WERI-Rb-1 (cell line): Measurements from ENCODE around the gene ADISSP.

ENCODE experiments used
- DNase-seq: peaks from one replicate; pipeline ENCODE4 v3.0.0-alpha.2; 2020
- H3K27ac ChIP-seq: fragments of 250-450 bp; sonication (Bioruptor Pico); 2 replicates; pipeline ENCODE4 v1.5.1; 2020; ENCODE audit warnings: mild to moderate bottlenecking, moderate library complexity
- H3K27me3 ChIP-seq: fragments of 250-450 bp; sonication (Bioruptor Pico); 2 replicates; pipeline ENCODE4 v1.5.1; 2021; ENCODE audit warnings: mild to moderate bottlenecking, low read depth, moderate library complexity; ENCODE audit not compliant: insufficient read depth, severe bottlenecking
- H3K36me3 ChIP-seq: fragments of 250-450 bp; sonication (Bioruptor Pico); 2 replicates; pipeline ENCODE4 v1.5.1; 2020; ENCODE audit warnings: mild to moderate bottlenecking, moderate library complexity
- H3K4me3 ChIP-seq: 2 replicates; pipeline ENCODE4 v1.5.1; 2011; ENCODE audit warnings: low read depth, mild to moderate bottlenecking, control low read depth, low read length
- H3K9me3 ChIP-seq: fragments of 250-450 bp; sonication (Bioruptor Pico); 2 replicates; pipeline ENCODE4 v1.5.1; 2021; ENCODE audit warnings: mild to moderate bottlenecking, moderate library complexity; ENCODE audit not compliant: severe bottlenecking
- TF ChIP-seq, protein P1 (sequence below): IDR thresholded peaks from 2 replicates; pipeline ENCODE4 v1.5.1; 2011; ENCODE audit warnings: low read depth, mild to moderate bottlenecking, control low read depth, inconsistent platforms, low read length

ADISSP gene

GRCh38 chr20:3720626-3721025 lies 46.9 kb downstream of the ADISSP start:
- TF ChIP-seq, protein P1, sequence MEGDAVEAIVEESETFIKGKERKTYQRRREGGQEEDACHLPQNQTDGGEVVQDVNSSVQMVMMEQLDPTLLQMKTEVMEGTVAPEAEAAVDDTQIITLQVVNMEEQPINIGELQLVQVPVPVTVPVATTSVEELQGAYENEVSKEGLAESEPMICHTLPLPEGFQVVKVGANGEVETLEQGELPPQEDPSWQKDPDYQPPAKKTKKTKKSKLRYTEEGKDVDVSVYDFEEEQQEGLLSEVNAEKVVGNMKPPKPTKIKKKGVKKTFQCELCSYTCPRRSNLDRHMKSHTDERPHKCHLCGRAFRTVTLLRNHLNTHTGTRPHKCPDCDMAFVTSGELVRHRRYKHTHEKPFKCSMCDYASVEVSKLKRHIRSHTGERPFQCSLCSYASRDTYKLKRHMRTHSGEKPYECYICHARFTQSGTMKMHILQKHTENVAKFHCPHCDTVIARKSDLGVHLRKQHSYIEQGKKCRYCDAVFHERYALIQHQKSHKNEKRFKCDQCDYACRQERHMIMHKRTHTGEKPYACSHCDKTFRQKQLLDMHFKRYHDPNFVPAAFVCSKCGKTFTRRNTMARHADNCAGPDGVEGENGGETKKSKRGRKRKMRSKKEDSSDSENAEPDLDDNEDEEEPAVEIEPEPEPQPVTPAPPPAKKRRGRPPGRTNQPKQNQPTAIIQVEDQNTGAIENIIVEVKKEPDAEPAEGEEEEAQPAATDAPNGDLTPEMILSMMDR, result no peak
- Histone ChIP-seq H3K27ac (no peak overlapping the region), H3K4me3 (no peak overlapping the region), H3K9me3 (no peaks in the 10 kb centered on the region), H3K27me3 (no peaks in the 10 kb centered on the region), H3K36me3 (no peaks in the 10 kb centered on the region)
- no peak for DNase-seq

GRCh38 chr20:3720068-3720467 lies 47.5 kb downstream of the ADISSP start:
- DNase-seq, result no peak
- H3K36me3 ChIP-seq, result no peaks in the 10 kb centered on the region
- TF ChIP-seq, protein P1, result no peak
- no peaks in the 10 kb centered on the region for H3K9me3 ChIP-seq
- H3K27ac ChIP-seq, result no peak overlapping the region
- no peaks in the 10 kb centered on the region for H3K27me3 ChIP-seq
- no peak overlapping the region for H3K4me3 ChIP-seq

DNA sequence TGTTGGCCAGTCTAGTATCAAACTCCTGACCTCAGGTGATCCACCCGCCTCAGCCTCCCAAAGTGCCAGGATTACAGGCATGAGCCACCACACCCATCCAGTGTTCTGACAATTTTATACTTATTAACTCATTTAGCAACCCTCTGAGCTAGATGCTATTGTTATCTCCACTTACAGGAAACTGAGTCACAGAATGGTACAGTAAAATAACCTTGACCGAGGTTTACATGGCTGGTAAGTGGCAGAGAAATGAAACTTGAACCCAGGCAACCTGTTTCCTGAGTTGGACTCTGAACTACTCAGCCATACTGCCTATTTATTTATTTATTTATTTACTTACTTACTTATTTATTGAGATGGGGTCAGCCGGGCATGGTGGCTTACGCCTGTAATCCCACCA lies 48.5 kb downstream of the ADISSP start:
- no peak for DNase-seq
- Histone ChIP-seq H3K27me3 (no peaks in the 10 kb centered on the region), H3K36me3 (no peaks in the 10 kb centered on the region), H3K4me3 (no peak overlapping the region), H3K9me3 (no peaks in the 10 kb centered on the region), H3K27ac (no peak overlapping the region)
- TF ChIP-seq, protein P1, result no peak

DNA sequence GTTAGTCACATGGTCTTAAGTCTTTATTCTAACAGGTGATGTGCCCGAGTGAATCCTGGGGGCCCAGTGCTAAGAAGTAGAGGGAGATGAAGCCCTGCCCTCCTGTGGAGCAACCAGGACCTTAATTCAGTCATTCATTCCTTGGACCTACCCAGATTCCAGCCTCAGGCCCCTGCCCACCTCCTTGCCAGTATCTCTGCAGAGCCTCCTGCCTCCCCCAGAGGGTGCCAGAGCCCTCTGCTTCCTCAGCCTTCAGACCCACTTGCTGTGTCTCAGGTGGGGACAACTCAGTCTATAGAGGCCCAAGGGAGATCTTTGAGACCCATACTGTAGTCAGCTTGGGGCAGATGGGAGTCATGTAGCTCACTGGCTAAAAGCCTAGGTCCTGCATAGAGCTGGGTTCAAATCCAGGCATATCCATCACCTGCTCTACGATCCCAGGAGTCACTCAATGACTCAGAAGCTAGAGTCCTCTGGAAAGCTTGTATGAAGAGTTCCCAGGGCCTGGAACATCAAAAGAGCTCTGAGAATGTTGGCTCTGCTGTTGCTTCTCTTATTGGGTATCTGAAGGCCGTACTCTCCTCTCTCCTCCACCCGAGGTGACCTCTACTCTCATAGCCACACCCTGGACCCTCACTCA lies 51.2 kb downstream of the ADISSP start:
- H3K27ac ChIP-seq, result no peak overlapping the region
- H3K9me3 ChIP-seq, result no peaks in the 10 kb centered on the region
- peak; percentile 79 for DNase-seq
- TF ChIP-seq, protein P1, result peak; percentile 91
- no peaks in the 10 kb centered on the region for H3K27me3 ChIP-seq
- H3K36me3 ChIP-seq, result no peaks in the 10 kb centered on the region
- no peak overlapping the region for H3K4me3 ChIP-seq

DNA sequence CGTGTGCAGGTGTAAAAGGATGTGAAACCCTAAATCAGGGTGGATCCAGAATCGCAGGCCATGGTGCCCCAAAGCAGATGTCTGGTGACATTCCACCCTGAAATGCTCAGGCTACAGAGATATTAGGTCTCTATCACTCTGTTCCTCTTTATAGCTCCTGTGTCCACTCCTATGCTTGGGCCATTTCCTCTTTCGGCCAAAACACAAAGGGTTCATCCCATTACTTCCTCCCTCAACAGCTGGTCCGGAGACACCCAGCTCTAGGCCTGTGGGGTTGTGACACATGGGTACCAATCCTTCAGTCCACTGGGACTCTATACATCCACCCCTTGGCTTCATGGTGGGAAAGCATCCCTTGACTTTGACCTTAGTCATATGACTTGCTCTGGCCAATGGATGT lies 53.5 kb downstream of the ADISSP start:
- no peak overlapping the region for H3K4me3 ChIP-seq
- H3K27me3 ChIP-seq, result no peaks in the 10 kb centered on the region
- no peak for DNase-seq
- no peaks in the 10 kb centered on the region for H3K36me3 ChIP-seq
- no peaks in the 10 kb centered on the region for H3K9me3 ChIP-seq
- TF ChIP-seq, protein P1, result no peak
- no peak overlapping the region for H3K27ac ChIP-seq

- DNase-seq, result no peak
- no peak within 1 kb of the TSS for H3K27ac ChIP-seq
- TF ChIP-seq, protein P1, result no peak
Measured at GRCh38 chr20:3712279-3712873, 55.2 kb downstream of the ADISSP start, which contains the start of gene SIGLEC1. Gene SIGLEC1, minus strand, starts transcription at chr20:3712600. Its CDS starts 5,472 bp downstream, at chr20:3707128.

More at GRCh38 chr20:3712279-3712873, 55.2 kb downstream of the ADISSP start, which contains the start of gene SIGLEC1:
- Histone ChIP-seq H3K27me3 (no peaks in the 10 kb centered on the region), H3K9me3 (no peaks in the 10 kb centered on the region), H3K4me3 (no peak within 1 kb of the TSS), H3K36me3 (no peaks in the 10 kb centered on the region)
